G401.6 (cell line): ENCODE data around the gene AP1G2.
"Not testable (repeated sequence)": the region's sequence is repeated elsewhere in the genome, so short reads cannot be mapped to it uniquely, and the experiment has no call there.

Experiments used
- FAIRE-seq: peaks from 2 replicates; lab custom pipeline; 2012; peaks lifted over from hg19 to GRCh38; lab: Jason Lieb, UNC

The AP1G2 gene

GRCh38 chr14:23567186-23568020, at the start of gene AP1G2:
Gene AP1G2, minus strand, starts transcription at chr14:23567791. Its CDS starts 477 bp downstream, at chr14:23567314.
- peak; percentile 66 for FAIRE-seq

DNA sequence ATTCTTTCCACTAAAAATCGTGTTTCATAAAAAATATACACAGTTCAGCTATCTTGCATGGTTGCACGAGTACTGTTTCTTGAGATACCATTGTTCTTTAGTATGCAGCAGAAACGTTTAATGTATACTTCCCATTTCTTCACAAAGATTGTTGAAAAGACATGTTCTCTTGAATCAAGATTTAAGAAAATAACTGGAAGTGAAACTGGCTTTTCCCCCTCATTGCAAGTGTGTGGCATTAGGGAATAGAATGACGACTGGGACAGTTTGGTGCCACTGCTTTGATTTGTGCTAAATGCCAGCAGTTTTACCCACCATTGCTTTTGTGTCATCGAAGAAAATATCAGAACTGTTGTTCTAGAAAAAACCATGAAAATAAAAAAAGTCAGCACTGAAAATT, 48.3 kb upstream of the AP1G2 start:
- no peak for FAIRE-seq

DNA sequence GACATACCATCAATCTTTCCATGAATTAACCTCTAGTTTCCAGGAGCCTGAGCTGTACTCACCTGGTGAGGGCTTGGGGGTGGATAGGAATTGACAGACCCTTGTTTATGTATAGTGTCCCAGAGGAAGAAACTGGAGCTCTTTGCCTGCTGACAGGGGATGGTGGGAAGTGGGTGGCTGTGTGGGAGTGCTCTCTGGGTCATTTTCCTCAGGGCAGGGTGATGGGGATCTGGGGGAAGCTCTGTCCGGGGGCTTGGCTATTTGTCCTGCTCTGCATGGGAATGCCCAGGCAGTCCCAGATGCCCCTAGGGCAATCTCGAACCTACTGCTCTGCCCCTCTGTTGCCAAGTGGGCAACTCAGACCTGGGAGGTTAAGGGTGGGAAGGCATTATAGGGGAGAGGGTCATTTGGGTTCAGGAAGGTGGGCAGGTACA, 46.8 kb upstream of the AP1G2 start:
- no peak for FAIRE-seq

- FAIRE-seq = no peak
Measured at GRCh38 chr14:23613242-23614070, 45.9 kb upstream of the AP1G2 start.

- FAIRE-seq = no peak
Measured at GRCh38 chr14:23612802-23613201, 45.2 kb upstream of the AP1G2 start.

- FAIRE-seq = no peak
Measured at GRCh38 chr14:23612354-23612732, 44.8 kb upstream of the AP1G2 start.

DNA sequence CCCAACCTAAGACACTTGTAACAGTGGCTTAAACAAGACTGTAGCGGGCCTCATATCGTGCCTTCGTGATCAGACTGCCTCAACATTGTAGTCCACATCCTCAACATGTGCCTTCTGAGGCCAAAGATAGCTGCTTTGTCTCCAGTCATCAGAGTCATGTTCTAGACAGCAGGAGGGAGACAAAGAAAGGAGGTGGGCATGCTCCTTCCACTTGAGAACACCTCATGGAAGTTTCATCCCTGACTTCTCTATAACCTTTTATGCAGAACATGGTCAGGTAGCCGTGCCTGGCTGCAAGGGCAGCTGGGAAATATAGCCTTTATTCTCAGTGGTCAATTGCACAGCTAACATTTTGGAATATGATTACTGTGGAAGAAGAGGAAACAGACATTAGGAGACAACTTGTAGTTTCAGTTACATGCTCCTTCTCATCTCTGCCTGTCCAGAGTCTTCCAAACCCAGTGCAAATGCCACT, 43.3 kb upstream of the AP1G2 start:
- FAIRE-seq = no peak

DNA sequence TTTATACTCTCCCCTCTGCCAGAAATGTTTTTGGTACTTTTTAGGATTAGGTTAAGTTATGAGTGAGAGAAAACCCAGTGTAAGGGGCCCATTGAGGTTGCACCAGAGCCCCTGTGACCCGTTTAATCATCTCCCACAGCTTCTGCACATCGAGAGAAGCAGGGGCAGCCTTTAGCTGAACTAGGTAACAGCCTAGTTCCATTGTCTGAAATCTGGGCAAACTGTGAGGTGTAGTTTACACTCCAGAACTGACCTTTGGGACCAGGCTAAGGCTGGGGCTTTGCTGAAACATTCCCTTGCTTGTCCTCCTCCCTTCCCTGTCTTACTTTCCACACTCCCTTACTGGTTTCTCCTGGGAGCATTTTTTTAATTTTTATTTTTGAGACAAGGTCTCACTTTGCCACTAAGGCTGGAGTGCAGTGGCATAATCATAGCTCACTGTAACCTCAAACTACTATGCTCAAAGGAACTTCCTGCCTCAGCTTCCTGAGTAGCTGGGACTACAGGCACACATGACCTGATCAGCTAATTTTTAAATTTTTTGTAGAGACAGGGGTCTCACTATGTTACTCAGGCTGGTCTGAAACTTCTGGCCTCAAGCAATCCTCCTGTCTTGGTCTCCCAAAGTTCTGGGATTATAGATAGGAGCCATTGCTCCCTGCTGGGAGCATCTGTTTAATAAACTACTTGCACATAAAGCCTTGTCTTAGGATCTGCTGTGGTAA, 42.7 kb upstream of the AP1G2 start:
- no peak for FAIRE-seq

DNA sequence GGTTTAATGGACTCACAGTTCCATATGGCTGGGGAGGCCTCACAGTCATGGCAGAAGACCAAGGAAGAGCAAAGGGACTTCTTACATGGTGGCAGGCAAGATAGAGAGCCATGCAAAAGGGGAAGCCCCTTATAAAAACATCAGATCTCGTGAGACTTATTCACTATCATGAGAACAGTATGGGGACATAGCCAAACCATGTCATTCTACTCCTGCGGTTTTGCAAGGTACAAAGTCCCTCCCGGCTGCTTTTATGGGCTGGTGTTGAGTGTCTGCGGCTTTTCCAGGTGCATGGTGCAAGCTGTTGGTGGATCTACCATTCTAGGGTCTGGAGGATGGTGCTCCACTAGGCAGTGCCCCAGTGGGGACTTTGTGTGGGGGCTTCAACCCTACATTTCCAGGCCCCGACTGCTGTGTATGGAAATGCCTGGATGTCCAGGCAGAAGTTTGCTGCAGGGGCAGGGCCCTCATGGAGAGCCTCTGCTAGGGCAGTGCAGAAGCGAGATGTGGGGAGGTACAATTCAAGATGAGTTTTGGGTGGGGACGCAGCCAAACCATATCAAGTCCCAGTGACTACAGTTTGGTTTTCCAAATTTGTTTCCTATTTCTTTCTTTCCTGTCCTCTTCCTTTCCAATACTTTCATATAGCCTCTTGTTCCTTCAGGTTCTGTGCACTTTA, 42.0 kb upstream of the AP1G2 start:
- not testable (repeated sequence) for FAIRE-seq

GRCh38 chr14:23609001-23609400, 41.4 kb upstream of the AP1G2 start:
- FAIRE-seq = no peak

- no peak for FAIRE-seq
Measured at GRCh38 chr14:23608454-23608853, 40.9 kb upstream of the AP1G2 start.

DNA sequence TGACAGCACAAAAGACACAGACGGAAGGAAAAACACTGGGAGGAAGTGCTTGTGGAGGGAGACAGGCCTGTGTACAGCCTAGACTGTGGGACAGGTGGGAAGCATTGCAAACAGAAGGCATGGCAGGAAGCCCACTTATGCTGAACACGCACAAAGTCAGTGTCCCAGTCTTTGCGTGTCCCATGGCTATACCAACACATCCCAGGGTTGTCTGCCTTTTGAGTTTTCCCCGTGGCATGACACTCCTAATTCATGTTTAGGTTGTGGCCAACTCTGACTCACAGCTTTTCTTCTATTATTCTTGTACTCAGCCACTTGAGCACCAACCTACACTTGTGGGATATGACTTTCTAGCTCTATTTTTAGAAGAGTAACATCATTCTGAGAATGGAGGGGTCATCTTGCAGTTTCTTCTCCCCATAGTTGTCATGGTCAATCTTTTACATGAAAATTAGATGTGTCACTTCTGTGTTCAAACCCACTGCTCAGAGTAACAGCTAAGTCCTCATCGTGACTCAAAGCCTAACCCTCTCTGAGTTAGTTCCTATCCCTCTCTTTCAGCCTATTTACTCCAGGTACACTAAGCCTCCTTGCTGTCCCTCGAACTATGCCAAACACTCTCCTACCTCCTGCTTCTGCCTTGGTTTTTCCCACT, 38.5 kb upstream of the AP1G2 start:
- no peak for FAIRE-seq

DNA sequence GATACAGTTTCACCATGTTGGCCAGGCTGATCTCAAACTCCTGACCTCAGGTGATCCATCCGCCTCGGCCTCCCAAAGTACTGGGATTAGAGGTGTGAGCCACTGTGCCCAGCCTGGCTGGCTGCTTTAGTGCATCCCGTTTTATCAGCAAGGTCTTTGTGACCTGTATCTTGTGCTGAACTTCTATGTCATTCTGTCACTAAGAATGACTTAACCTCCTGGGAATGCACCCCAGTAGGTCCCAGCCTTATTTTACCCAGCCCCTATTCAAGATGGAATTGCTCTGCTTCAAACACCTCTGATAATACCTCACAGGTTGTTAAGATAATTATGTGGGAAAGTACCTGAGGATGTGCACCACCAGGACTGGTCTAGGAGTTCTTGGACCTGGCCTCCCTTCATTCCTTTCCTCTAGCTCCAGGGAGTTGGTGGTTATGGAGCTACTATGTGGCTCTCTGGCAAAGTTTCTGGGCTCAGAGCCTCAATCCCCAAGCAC, 37.1 kb upstream of the AP1G2 start:
- FAIRE-seq = no peak

- FAIRE-seq = no peak
Measured at GRCh38 chr14:23604148-23604547, 36.6 kb upstream of the AP1G2 start.

DNA sequence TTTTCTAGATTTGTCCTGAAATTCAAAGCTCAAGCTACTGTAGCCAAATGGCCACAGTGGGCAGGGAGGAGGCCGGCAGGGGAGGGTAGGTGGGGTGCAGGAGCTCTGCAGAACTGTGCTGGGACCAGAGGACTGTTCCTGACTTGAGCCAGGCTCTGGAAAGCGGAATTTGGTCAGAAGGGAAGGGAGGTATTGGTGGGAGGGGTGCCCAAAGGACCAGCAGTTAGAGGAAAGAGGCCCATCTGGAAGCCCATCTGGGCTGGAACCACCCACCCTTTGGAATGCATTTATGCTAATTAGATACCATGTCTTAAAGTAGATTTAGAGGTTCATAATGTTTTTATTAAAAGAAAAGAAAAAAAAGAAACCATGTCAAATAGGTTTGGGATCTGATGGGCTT, 35.5 kb upstream of the AP1G2 start:
- FAIRE-seq = no peak

- FAIRE-seq = no peak
Measured at GRCh38 chr14:23602181-23603095, 34.8 kb upstream of the AP1G2 start.

- no peak for FAIRE-seq
Measured at GRCh38 chr14:23601845-23602180, 34.2 kb upstream of the AP1G2 start.

GRCh38 chr14:23601424-23601823, 33.8 kb upstream of the AP1G2 start:
- FAIRE-seq = no peak

DNA sequence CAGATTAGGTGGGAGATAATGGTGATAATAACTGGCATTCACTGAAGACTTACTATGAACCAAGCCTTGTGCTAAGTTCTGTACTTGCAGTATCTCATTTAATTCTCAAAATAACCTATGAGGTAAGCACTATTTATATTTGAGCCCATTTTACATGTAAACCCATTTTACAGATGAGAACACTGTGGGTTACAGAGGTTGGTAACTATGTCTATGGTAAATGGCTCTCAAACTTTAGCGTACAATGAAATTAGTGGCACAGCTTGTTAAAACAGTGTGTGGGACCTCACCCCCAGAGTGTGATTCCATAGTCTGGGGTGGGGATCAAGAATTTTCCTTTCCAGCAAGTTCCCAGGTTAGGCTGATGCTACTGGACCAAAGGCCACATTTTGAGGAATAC, 33.2 kb upstream of the AP1G2 start:
- no peak for FAIRE-seq

- no peak for FAIRE-seq
Measured at GRCh38 chr14:23600322-23600707, 32.7 kb upstream of the AP1G2 start.
